Measurements from ENCODE around the gene UGP2. TPM values are rescaled to one million over a fixed set of nuclear protein-coding genes. Genes with fewer than 3 reads are reported as not detected.
A peak's percentile ranks its signal among the peaks of the same experiment; 100 is the strongest.
"Not testable (repeated sequence)": the region's sequence is repeated elsewhere in the genome, so short reads cannot be mapped to it uniquely, and the experiment has no call there.

Gene UGP2
- total RNA-seq, 1 donor from 2014 or later, result 83.9 TPM

GRCh38 chr2:63840785-63841253, 877 bp upstream of the UGP2 start:
- DNase-seq, result peak; percentile 98

DNA sequence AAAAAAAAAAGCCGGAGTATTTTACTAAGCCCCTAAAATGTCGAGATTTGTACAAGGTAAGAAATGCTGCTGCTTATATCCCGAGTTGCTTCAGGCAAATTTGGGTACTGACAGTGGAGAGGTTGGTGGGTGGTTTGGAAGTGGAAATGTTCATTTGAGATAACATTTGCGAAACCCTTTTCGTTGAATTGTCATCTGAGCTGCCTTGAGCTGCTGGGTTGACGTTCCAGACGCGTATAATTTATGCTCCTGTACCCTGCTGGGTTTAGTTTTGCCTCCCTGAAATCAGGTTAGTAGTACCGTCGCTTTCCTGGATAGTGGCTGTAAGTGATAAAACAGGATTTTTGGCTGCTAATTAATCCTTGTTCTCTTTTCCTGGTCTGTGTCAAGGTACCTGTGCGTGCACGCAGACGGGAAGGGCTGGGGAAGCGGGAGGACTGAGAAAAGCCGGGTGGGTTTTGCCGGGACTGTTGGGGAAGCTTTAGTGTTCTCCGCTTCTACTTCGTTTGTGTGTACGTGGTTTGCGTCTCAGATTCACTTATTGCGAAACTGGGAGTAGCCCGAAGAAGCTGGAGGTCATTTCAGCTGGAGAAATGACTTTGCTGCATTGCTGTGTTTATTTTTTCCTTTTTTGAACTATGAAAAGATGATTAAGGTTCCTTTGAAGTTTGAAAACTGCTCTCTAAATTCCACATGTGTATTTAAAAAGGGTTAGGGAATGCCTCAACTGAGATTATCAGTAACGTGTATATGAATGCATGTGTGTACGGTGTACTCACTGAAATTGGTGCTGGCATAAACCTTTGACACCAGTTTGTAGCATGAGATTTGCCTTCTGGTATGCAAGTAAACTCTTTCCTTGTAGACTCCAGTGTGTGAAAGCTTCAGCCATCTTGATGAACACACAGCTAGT, 709 bp downstream of the UGP2 start:
- DNase-seq, result no peak

DNA sequence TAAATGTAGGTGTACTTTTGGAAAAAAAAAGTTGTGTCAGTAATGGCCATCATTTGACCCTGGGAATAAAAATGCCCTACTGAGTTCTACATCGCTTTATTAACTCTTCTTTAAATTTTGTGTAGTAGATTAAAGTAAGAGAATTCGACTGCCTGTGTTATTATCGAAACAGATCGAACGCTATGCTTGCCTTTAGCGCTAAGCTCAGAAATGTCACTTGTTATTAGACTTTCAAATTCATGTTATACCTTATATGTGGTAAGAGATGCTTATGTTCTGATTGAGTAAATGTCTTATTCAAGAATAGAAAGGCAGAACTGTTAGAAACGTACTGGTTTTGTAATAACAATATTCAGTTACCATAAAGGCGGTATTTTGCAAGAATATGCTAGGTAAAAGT, 1.4 kb downstream of the UGP2 start:
- no peak for DNase-seq

- no peak for DNase-seq
Measured at GRCh38 chr2:63843791-63844190, 2.1 kb downstream of the UGP2 start.

GRCh38 chr2:63844616-63845015, 2.9 kb downstream of the UGP2 start:
- no peak for DNase-seq

DNA sequence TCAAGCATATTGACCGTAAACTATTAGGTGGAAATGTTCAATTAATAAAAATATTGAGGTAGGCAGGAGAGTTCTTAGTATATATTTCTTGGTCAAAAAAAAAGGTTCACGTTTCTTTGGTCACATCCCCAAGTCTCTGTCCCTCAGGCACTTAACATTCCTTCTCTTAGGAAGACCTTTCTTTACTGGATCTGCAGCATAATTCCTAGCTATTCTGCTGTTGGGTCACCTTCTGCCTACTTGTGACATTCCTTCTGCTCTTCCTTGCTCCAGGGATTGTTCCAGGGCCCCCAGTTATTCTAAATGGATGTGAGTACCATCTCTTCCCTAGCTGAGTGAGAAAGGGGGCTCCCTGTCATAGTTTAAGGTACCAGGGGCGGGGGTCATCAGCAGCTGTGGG, 4.2 kb downstream of the UGP2 start:
- no peak for DNase-seq

DNA sequence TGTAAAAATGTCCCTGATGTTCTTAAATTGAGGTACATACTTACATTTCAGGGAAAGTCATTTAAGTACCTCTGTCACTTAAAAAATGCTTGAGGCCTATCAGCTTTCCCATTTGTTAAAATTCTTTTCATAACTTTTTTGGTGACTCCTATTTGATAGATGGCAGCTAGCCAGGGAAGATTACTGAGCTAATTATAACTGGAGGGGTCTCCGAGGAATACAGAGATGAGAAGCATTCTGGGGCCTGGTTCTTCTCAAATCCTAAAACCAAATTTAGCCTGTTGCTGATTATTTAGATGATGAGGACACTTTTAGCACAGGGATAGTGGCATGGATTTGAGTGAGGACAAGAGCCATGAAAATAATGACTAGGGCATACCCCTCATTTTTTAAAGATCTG, 4.8 kb downstream of the UGP2 start:
- DNase-seq, result no peak

- not testable (repeated sequence) for DNase-seq
Measured at GRCh38 chr2:63847571-63847970, 5.9 kb downstream of the UGP2 start.

GRCh38 chr2:63849381-63850203, 7.9 kb downstream of the UGP2 start:
- no peak for DNase-seq

DNA sequence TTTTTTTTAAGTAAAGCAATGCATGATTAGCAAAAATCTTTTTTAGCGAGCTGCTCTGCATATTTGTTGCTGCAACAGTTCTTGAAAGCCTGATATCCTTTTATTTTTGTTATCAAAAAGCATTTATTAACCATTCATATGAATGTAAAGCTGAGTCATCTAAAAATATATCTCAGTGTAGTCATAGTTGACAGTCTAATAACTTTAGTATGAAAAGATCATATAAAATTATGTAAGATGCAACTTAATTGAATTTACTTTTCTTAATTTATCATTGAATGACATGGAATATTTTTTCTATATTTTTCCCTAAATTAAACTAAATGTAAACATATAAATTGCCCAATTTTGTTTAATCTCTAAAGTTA, 8.5 kb downstream of the UGP2 start:
- no peak for DNase-seq

- DNase-seq, result no peak
Measured at GRCh38 chr2:63850649-63851048, 9.0 kb downstream of the UGP2 start.

- DNase-seq, result no peak
Measured at GRCh38 chr2:63851691-63852311, 10.1 kb downstream of the UGP2 start.

GRCh38 chr2:63853527-63854310, 12.0 kb downstream of the UGP2 start:
- DNase-seq, result no peak

DNA sequence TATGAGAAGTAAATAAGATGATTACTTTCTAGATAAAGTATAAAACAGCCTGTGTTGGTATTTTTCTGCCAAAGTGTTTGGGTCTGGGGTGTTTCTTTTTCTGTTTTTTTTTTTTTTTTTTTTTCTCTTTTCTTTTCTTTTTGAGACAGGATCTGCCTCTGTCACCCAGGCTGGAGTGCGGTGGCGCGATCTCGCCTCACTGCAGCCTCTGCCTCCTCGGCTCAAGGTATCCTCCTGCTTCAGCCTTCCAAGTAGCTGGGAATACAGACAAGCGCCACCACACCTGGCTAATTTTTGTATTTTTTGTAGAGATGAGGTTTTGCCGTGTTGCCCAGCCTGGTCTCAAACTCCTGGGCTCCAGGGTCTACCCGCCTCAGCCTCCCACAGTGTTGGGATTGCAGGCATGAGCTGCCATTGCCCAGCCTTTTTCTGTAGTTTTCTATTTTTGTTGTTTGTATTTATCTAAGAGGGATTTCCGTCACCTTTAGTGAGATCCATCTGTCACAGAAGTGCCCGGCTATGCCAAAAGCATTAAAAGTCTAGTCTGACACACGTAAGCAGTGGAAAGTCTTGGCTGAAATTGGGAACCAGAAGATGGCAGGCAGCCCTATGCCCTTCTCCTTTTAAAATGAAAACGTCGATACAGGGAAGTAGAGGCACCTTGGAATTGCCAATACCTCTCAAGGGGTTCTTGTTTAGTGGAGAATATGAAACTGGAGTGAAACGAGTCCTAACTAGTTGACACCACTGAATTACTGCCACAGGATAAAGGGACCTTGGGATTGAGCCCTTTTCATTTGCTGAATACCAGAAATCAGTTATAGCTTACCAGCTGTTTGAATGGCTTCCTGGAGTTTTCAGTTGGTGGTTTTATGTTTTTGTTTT, 14.0 kb downstream of the UGP2 start:
- no peak for DNase-seq

- DNase-seq, result no peak
Measured at GRCh38 chr2:63856303-63856603, 14.6 kb downstream of the UGP2 start.

DNA sequence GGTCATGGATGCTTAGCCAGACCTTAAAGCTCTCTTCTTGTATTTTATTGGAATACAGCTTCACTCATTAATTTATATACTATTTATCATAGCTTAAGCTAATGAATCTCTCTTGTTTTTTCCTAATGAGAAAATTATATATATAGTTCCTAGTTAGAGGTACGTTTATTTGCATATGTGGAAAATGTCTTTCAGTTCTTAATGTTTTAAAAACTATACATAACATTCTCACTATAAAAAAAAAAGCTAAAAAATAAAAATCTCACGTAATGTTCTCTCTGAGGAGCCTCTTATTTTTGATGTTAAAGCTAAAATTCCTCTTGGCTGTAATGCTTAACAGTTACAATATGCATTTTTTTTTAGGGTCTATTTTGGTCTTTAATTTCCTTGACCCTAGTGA, 16.6 kb downstream of the UGP2 start:
- DNase-seq, result no peak

DNA sequence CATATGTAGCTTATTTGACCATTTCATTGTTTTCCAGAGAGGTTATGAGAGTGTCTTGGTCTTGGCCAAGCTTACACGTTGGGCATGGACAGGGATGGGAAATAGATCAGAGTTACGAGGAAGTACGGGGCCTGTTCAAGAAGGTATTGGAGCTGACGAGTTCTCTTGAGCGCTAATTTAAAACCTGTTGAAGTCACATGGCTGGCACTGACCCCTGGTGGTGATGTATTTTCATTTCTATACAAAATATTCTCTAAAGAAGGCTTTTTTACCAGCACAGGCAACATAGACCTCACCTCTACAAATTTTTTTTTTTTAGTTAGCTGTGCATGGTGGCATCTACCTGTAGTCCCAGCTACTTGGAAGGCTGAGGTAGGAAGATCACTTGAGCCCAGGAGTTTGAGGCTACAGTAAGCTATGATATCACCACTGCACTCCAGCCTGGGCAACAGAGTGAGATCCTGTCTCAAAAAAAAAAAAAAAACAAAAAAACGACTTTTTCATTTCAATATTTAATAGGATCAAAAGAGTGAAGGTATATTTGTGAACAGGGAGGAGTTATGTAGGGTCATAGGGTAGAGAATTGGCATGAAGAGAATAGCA, 19.6 kb downstream of the UGP2 start:
- no peak for DNase-seq

DNA sequence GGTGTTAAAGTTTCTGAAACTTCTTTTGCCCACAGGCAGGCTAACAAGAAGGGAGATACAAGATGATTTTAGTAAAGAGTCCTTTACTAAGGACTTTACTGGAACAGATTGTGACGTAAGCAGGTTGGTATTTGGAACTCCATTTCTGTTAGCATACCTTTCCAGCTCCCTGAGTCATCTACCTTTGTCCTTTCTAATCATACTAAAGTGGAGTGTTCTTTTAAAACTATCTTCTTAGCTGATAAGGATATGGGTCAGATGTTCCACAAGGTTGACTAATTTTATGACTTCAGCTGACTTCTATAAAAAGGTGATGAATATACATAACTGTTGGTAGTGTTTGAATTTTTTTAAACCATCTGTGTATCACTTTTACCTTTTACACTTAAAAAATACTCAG, 21.1 kb downstream of the UGP2 start:
- DNase-seq, result no peak

DNA sequence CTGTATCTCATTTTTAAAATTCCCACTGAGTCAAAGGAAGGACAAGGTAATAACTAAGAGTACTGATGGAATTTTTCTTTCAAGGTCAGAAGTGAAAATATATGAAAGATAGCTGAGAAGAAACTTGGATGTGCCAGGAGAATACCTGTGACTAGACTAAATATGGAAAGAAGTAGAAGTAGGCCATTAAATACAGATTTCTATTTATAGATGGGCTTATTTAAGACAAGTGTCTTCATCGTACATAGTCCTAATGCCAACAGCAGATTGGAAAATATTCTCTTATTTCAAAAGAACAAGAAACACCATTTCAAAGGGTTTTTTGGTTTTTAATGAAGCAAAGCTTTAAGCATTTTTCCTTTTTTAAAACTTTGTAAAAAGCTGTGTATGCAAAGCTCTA, 22.0 kb downstream of the UGP2 start:
- DNase-seq, result no peak

GRCh38 chr2:63865159-63865799, 23.6 kb downstream of the UGP2 start:
- DNase-seq, result no peak

Data from occipital lobe (tissue), 2 donors.